Measurements from ENCODE around the gene LMF2. TPM values are rescaled to one million over a fixed set of nuclear protein-coding genes. Genes with fewer than 3 reads are reported as not detected.

The LMF2 gene
- total RNA-seq, 1 experiment from 2014 or later: 28.7 TPM

- no peak for DNase-seq (ENCODE audit: low spot score)
Observed at GRCh38 chr22:50483106-50483505, 24.4 kb downstream of the LMF2 start.

GRCh38 chr22:50482107-50483074 lies 25.1 kb downstream of the LMF2 start:
- DNase-seq (ENCODE audit: low spot score): no peak

- DNase-seq (ENCODE audit: low spot score): no peak
Observed at GRCh38 chr22:50481440-50482106, 25.9 kb downstream of the LMF2 start, which contains the start of gene ADM2. ADM2 (plus strand) TSS chr22:50481543; CDS start chr22:50481848, 305 bp downstream.

GRCh38 chr22:50481045-50481439 lies 26.5 kb downstream of the LMF2 start:
- DNase-seq (ENCODE audit: low spot score): no peak

- no peak for DNase-seq (ENCODE audit: low spot score)
Observed at GRCh38 chr22:50479721-50480120, 27.8 kb downstream of the LMF2 start.

- DNase-seq (ENCODE audit: low spot score): no peak
Observed at GRCh38 chr22:50477923-50478322, 29.6 kb downstream of the LMF2 start.

- DNase-seq (ENCODE audit: low spot score): no peak
Observed at GRCh38 chr22:50476868-50477267, 30.6 kb downstream of the LMF2 start.

GRCh38 chr22:50475652-50476002 lies 31.9 kb downstream of the LMF2 start:
- DNase-seq (ENCODE audit: low spot score): no peak

- DNase-seq (ENCODE audit: low spot score): peak; percentile 62
Observed at GRCh38 chr22:50474710-50475651, 32.5 kb downstream of the LMF2 start, which contains the start of gene SBF1. SBF1 (minus strand) TSS chr22:50475035; CDS start chr22:50474840, 195 bp downstream.

GRCh38 chr22:50473855-50474671 lies 33.4 kb downstream of the LMF2 start:
- no peak for DNase-seq (ENCODE audit: low spot score)

- no peak for DNase-seq (ENCODE audit: low spot score)
Observed at GRCh38 chr22:50473088-50473487, 34.4 kb downstream of the LMF2 start.

GRCh38 chr22:50471962-50472361 lies 35.5 kb downstream of the LMF2 start:
- DNase-seq (ENCODE audit: low spot score): no peak

GRCh38 chr22:50471197-50471847 lies 36.2 kb downstream of the LMF2 start:
- no peak for DNase-seq (ENCODE audit: low spot score)

- no peak for DNase-seq (ENCODE audit: low spot score)
Observed at GRCh38 chr22:50470491-50470890, 37.0 kb downstream of the LMF2 start.

GRCh38 chr22:50469377-50470305 lies 37.9 kb downstream of the LMF2 start:
- peak; percentile 86 for DNase-seq (ENCODE audit: low spot score)

- DNase-seq (ENCODE audit: low spot score): no peak
Observed at GRCh38 chr22:50468626-50469025, 38.9 kb downstream of the LMF2 start.

- DNase-seq (ENCODE audit: low spot score): no peak
Observed at GRCh38 chr22:50467773-50468440, 39.6 kb downstream of the LMF2 start.

GRCh38 chr22:50467341-50467740 lies 40.2 kb downstream of the LMF2 start:
- DNase-seq (ENCODE audit: low spot score): no peak
